Smooth muscle cell (in vitro differentiated cells): ENCODE measurements around the gene PPDPF. TPM values are rescaled to one million over a fixed set of nuclear protein-coding genes. Genes with fewer than 3 reads are reported as not detected.

ENCODE experiments used
- DNase-seq: peaks from one replicate; lab custom pipeline; 2025; ENCODE audit not compliant: unreplicated experiment; lab: John Stamatoyannopoulos, UW
- H2AFZ ChIP-seq: fragments of 200-600 bp; sonication (generic); 2 replicates; pipeline ENCODE4 v1.6.0; 2016; ENCODE audit warnings: antibody characterized with exemption, low read depth, mild to moderate bottlenecking
- H3F3A ChIP-seq: fragments of 200-600 bp; sonication (generic); 2 replicates; pipeline ENCODE4 v1.6.0; 2017; ENCODE audit warnings: antibody characterized with exemption, low read depth
- H3K27ac ChIP-seq: fragments of 200-600 bp; sonication (generic); 2 replicates; pipeline ENCODE4 v1.5.1; 2016; ENCODE audit warnings: low read depth, mild to moderate bottlenecking
- H3K27me3 ChIP-seq: fragments of 200-600 bp; sonication (generic); 2 replicates; pipeline ENCODE4 v1.6.1; 2016; ENCODE audit warnings: low read depth, mild to moderate bottlenecking
- H3K36me3 ChIP-seq: fragments of 200-600 bp; sonication (generic); 2 replicates; pipeline ENCODE4 v1.5.1; 2016; ENCODE audit warnings: low read depth
- H3K4me1 ChIP-seq: fragments of 200-600 bp; sonication (generic); 2 replicates; pipeline ENCODE4 v1.5.1; 2016; ENCODE audit warnings: low read depth
- H3K4me2 ChIP-seq: fragments of 200-600 bp; sonication (generic); 2 replicates; pipeline ENCODE4 v1.6.0; 2016; ENCODE audit warnings: mild to moderate bottlenecking
- H3K4me3 ChIP-seq: fragments of 200-600 bp; sonication (generic); 2 replicates; pipeline ENCODE4 v1.5.1; 2016; ENCODE audit warnings: mild to moderate bottlenecking
- H3K79me2 ChIP-seq: fragments of 200-600 bp; sonication (generic); 2 replicates; pipeline ENCODE4 v1.6.0; 2016; ENCODE audit warnings: low read depth, mild to moderate bottlenecking
- H3K9ac ChIP-seq: fragments of 200-600 bp; sonication (generic); 2 replicates; pipeline ENCODE4 v1.6.0; 2016; ENCODE audit warnings: low read depth
- H3K9me3 ChIP-seq: fragments of 200-600 bp; sonication (generic); replicated peaks from 2 replicates; pipeline ENCODE4 v1.5.1; 2016; ENCODE audit warnings: low read depth
- H4K20me1 ChIP-seq: fragments of 200-600 bp; sonication (generic); 2 replicates; pipeline ENCODE4 v1.6.0; 2016; ENCODE audit warnings: low read depth
- WGBS: methylation state at CpG from one replicate; pipeline ENCODE4 v1.1.7; 2016; ENCODE audit warnings: low lambda C conversion rate; 5-methylcytosine and 5-hydroxymethylcytosine counted together
- polyA plus RNA-seq: library from polyadenylated mRNA; unstranded; fragments of >200 nt; fragmentation: Nextera tagmentation; extraction: Ambion mirVana; gene quantifications from 2 replicates; pipeline ENCODE4 v1.2.1, GENCODE V29; 2016
- total RNA-seq: library from RNA; depleted of rRNA; stranded (reverse); fragments of >200 nt; gene quantifications from 2 replicates; pipeline ENCODE4 v1.2.3, GENCODE V29; 2014
- TF ChIP-seq, protein P1 (sequence below): fragments of 200-600 bp; sonication (generic); IDR thresholded peaks from 2 replicates; pipeline ENCODE4 v1.5.1; 2017; ENCODE audit warnings: borderline replicate concordance, mild to moderate bottlenecking, antibody characterized with exemption; ENCODE audit not compliant: insufficient read depth, poor library complexity, severe bottlenecking

The PPDPF gene
- total and polyA plus RNA-seq, 2 experiments from 2014 or later = 118 to 365 TPM

DNA sequence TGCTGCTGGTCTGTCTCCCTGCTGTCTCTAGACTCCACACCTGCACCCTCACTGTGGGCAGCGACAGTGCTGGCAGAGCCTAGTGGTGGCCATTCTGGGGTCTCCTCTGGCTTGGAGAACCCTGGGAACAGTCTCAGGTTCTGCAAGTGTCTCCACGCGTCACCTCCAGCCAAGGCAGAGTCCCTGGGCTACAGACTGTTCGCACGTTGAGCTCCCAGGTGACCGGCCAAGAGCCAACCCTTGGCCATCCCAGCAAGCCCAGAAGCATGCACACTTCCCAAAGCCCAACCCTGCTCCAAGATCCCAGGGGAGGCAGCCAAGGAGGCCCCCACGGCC is 26.5 kb upstream of the PPDPF start:
- Histone ChIP-seq H3K9ac (no peak overlapping the region), H3K9me3 (no peaks in the 10 kb centered on the region), H3K4me3 (no peak overlapping the region), H3K79me2 (no peaks in the 10 kb centered on the region), H2AFZ (no peak overlapping the region), H3K27me3 (peaks cover 16% of the 10 kb centered on the region), H3K36me3 (no peaks in the 10 kb centered on the region), H3K4me1 (peaks cover 3% of the 10 kb centered on the region), H3F3A (no peaks in the 10 kb centered on the region), H3K27ac (no peak overlapping the region), H4K20me1 (no peaks in the 10 kb centered on the region), H3K4me2 (no peak overlapping the region)
- 94% methylated on average over 7 of the region's 7 CpGs for WGBS
- TF ChIP-seq, protein P1, sequence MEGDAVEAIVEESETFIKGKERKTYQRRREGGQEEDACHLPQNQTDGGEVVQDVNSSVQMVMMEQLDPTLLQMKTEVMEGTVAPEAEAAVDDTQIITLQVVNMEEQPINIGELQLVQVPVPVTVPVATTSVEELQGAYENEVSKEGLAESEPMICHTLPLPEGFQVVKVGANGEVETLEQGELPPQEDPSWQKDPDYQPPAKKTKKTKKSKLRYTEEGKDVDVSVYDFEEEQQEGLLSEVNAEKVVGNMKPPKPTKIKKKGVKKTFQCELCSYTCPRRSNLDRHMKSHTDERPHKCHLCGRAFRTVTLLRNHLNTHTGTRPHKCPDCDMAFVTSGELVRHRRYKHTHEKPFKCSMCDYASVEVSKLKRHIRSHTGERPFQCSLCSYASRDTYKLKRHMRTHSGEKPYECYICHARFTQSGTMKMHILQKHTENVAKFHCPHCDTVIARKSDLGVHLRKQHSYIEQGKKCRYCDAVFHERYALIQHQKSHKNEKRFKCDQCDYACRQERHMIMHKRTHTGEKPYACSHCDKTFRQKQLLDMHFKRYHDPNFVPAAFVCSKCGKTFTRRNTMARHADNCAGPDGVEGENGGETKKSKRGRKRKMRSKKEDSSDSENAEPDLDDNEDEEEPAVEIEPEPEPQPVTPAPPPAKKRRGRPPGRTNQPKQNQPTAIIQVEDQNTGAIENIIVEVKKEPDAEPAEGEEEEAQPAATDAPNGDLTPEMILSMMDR = no peak
- DNase-seq = no peak

DNA sequence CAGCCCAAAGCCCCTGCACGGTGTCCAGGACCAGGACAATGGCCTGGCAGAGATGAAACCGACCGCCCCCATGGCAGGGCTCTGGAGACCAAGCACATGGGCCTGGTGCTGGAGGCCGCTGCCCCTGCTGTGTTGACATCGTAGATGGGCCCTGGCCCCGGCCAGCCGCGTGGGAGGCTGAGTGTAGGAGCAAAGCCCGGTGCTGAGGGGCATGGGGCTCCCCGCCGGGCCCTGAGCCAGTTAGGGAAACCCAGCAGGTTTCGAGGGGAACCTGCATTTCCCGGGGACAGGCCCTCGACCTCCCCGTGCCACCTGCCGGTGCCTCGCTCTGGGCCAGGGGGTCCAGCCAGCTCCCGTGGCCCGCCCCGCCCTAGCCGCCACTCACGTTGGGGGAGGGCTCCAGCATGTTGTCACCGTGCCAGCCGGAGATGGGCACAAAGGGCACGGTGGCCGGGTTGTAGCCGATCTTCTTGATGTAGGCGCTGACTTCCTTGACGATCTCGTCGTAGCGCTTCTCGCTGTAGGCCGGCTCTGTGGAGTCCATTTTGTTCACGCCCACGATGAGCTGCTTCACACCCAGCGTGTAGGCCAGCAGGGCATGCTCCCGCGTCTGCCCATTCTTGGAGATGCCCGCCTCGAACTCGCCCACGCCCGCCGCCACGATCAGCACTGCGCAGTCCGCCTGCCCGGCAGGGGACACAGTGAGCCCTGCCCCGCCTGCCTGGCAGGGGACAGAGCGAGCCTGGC is 26.0 kb upstream of the PPDPF start:
- Histone ChIP-seq H3K9me3 (no peaks in the 10 kb centered on the region), H3K27ac (no peak overlapping the region), H3K4me2 (no peak overlapping the region), H3F3A (no peaks in the 10 kb centered on the region), H3K9ac (no peak overlapping the region), H3K4me3 (no peak overlapping the region), H2AFZ (no peak overlapping the region), H3K4me1 (peaks cover 3% of the 10 kb centered on the region), H4K20me1 (no peaks in the 10 kb centered on the region), H3K36me3 (no peaks in the 10 kb centered on the region), H3K27me3 (peaks cover 19% of the 10 kb centered on the region), H3K79me2 (no peaks in the 10 kb centered on the region)
- no peak for DNase-seq
- TF ChIP-seq, protein P1 = no peak
- 93% methylated on average over 50 of the region's 51 CpGs for WGBS

DNA sequence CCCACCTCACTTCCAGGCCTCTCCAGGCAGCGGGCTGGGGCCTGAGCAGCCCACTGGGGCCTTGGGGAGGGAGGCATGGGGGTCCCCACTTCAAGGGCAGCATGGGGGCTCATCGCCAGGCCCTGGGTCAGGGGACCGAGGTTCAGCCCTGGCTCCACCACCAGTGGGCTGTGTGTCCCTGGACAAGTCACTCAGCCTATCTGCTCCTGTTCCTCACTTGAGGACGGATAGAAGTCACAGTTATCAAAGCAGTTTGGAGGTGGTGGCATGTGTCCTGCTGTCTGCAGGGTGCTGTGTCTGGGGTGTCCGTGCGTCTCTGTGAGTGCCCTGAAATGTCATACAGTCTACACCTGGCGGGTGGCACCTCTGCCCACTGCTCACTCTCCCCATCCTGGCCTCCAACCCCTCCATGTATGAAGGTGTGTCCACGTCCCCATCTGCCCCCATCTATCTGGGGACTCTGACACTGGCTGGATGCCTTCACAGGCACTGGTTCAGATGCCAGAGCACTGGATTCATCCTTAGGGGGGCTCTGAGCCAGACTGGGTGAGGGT is 25.3 kb upstream of the PPDPF start:
- Histone ChIP-seq H3K79me2 (no peaks in the 10 kb centered on the region), H3F3A (no peaks in the 10 kb centered on the region), H3K27me3 (peaks cover 25% of the 10 kb centered on the region), H2AFZ (no peak overlapping the region), H3K4me3 (no peak overlapping the region), H3K9ac (no peak overlapping the region), H4K20me1 (no peaks in the 10 kb centered on the region), H3K9me3 (no peaks in the 10 kb centered on the region), H3K4me1 (peaks cover 3% of the 10 kb centered on the region), H3K27ac (no peak overlapping the region), H3K4me2 (no peak overlapping the region), H3K36me3 (no peaks in the 10 kb centered on the region)
- TF ChIP-seq, protein P1 = no peak
- 85% methylated on average over 8 of the region's 8 CpGs for WGBS
- DNase-seq = no peak
